Measurements from ENCODE around the gene TMPRSS6. TPM values are rescaled to one million over a fixed set of nuclear protein-coding genes. Genes with fewer than 3 reads are reported as not detected.

TMPRSS6 gene
- total and polyA plus RNA-seq, 2 donors (not counting 1 experiment from before 2014, with no cell fraction given) = 0.03 TPM; not detected in 1

GRCh38 chr22:37061611-37062375, 47.7 kb downstream of the TMPRSS6 start:
- POLR2A ChIA-PET = no interaction called here
- ATAC-seq (ENCODE audit: low read depth) = no peak

More at GRCh38 chr22:37061611-37062375, 47.7 kb downstream of the TMPRSS6 start:
- Histone ChIP-seq H3K9me3 (ENCODE audit: control extremely low read depth in 1 of 3, control insufficient read depth in 2 of 3, insufficient read depth in 1 of 3, low read length in 2 of 3) (no peaks in the 10 kb centered on the region), H3K79me2 (ENCODE audit: control insufficient read depth, insufficient read depth, low read length) (no peaks in the 10 kb centered on the region), H3K9ac (ENCODE audit: low read length) (no peak overlapping the region), H4K20me1 (ENCODE audit: control insufficient read depth, insufficient read depth, low read length, poor library complexity, severe bottlenecking) (no peaks in the 10 kb centered on the region), H3K27me3 (replicated peaks in 1 of 4; ENCODE audit: control extremely low read depth in 1 of 4, control insufficient read depth in 3 of 4, insufficient read depth in 4 of 4, low read length in 3 of 4) (no peaks in the 10 kb centered on the region), H3K36me3 (replicated peaks in 1 of 2; ENCODE audit: control extremely low read depth in 1 of 2, control insufficient read depth in 1 of 2, extremely low read depth in 1 of 2, insufficient read depth in 2 of 2, low read length in 1 of 2) (peaks cover 0 to 26% of the 10 kb centered on the region in 2 experiments), H3K4me2 (replicated peaks; ENCODE audit: low read depth, low read length, poor library complexity, severe bottlenecking) (no peak overlapping the region), H3K27ac (ENCODE audit: low read length in 2 of 2) (no peak overlapping the region), H2AFZ (ENCODE audit: insufficient read depth, low read depth, low read length, poor library complexity, severe bottlenecking) (no peak overlapping the region), H3K4me1 (ENCODE audit: control insufficient read depth in 2 of 2, insufficient read depth in 2 of 2, low read length in 2 of 2) (no peaks in the 10 kb centered on the region), H3K4me3 (ENCODE audit: control extremely low read depth in 1 of 5, extremely low read depth in 1 of 5, insufficient read depth in 1 of 5, low read depth in 2 of 5, low read length in 4 of 5) (no peak overlapping the region)
- Mint-ChIP-seq H3K27ac (no peak overlapping the region), H3K27me3 (no peaks in the 10 kb centered on the region), H3K4me1 (no peaks in the 10 kb centered on the region), H3K4me3 (no peak overlapping the region), H3K9me3 (ENCODE audit: insufficient read depth) (no peaks in the 10 kb centered on the region)
- CTCF ChIA-PET = no interaction called here
- TF ChIP-seq EZH2 (IDR thresholded peaks at IDR 0.05; ENCODE audit: borderline replicate concordance, insufficient read depth, low read depth, low read length, poor library complexity, severe bottlenecking) (no peak), CTCF (IDR thresholded peaks at IDR 0.05) (no peak)
- intact Hi-C loops (cut with micrococcal nuclease) = no loop called here
- WGBS (ENCODE audit: insufficient coverage) = 96% methylated on average over 3 of the region's 10 CpGs
- no peak for DNase-seq
